Neural cell (in vitro differentiated cells): ENCODE data around the gene HOXB4. TPM values are rescaled to one million over a fixed set of nuclear protein-coding genes. Genes with fewer than 3 reads are reported as not detected.

Source experiments
- H2AFZ ChIP-seq: fragments of 200-600, 300-800 bp; sonication (generic), shearing (Covaris generic); 2 replicates; pipeline ENCODE4 v1.6.0; 2014; ENCODE audit warnings: low read depth, mild to moderate bottlenecking, antibody characterized with exemption, low read length, moderate library complexity
- H3F3A ChIP-seq: fragments of 200-600 bp; shearing (Covaris generic); 2 replicates; pipeline ENCODE4 v1.6.1; 2016; ENCODE audit warnings: mild to moderate bottlenecking, moderate library complexity, mixed read lengths, antibody characterized with exemption, low read length; ENCODE audit not compliant: insufficient read depth, poor library complexity, severe bottlenecking
- H3K27ac ChIP-seq: fragments of 200-600, 300-800 bp; sonication (generic), shearing (Covaris generic); 2 replicates; pipeline ENCODE4 v1.5.1; 2014; ENCODE audit warnings: mild to moderate bottlenecking, low read length, moderate library complexity
- H3K27me3 ChIP-seq: fragments of 300-800, 200-600 bp; sonication (generic), shearing (Covaris generic); 2 replicates; pipeline ENCODE4 v1.6.0; 2014; ENCODE audit warnings: mild to moderate bottlenecking, low read depth, low read length, moderate library complexity; ENCODE audit not compliant: insufficient read depth
- H3K36me3 ChIP-seq: fragments of 300-800, 200-600 bp; sonication (generic), shearing (Covaris generic); 2 replicates; pipeline ENCODE4 v1.5.1; 2014; ENCODE audit warnings: mild to moderate bottlenecking, antibody characterized with exemption, low read length, moderate library complexity; ENCODE audit not compliant: insufficient read depth
- H3K4me2 ChIP-seq: fragments of 300-800, 200-600 bp; sonication (generic), shearing (Covaris generic); 2 replicates; pipeline ENCODE4 v1.6.0; 2014; ENCODE audit warnings: mild to moderate bottlenecking, low read length
- H3K4me3 ChIP-seq: fragments of 300-800, 200-600 bp; sonication (generic), shearing (Covaris generic); 2 replicates; pipeline ENCODE4 v1.5.1; 2014; ENCODE audit warnings: mild to moderate bottlenecking, low read length, moderate library complexity
- H3K79me2 ChIP-seq: fragments of 200-600 bp; shearing (Covaris generic); replicated peaks from 2 replicates; pipeline ENCODE4 v1.6.0; 2014; ENCODE audit warnings: mild to moderate bottlenecking, low read length, moderate library complexity; ENCODE audit not compliant: insufficient read depth
- H3K9ac ChIP-seq: fragments of 300-800, 200-600 bp; sonication (generic), shearing (Covaris generic); 2 replicates; pipeline ENCODE4 v1.6.1; 2016; ENCODE audit warnings: mild to moderate bottlenecking, low read length, mixed read lengths
- H3K9me2 ChIP-seq: fragments of 200-600 bp; shearing (Covaris generic); 2 replicates; pipeline ENCODE4 v1.6.1; 2016; ENCODE audit warnings: mild to moderate bottlenecking, low read length, mixed read lengths; ENCODE audit not compliant: insufficient read depth
- H3K9me3 ChIP-seq: fragments of 200-600, 300-800 bp; sonication (generic), shearing (Covaris generic); 2 replicates; pipeline ENCODE4 v1.6.1; 2016; ENCODE audit warnings: mild to moderate bottlenecking, mixed run types, low read length, moderate library complexity, mixed read lengths
- H4K20me1 ChIP-seq: fragments of 200-600 bp; shearing (Covaris generic); 2 replicates; pipeline ENCODE4 v1.6.1; 2016; ENCODE audit warnings: mild to moderate bottlenecking, mixed run types; ENCODE audit not compliant: insufficient read depth
- CTCF ChIP-seq: fragments of 450-650 bp; IDR thresholded peaks from 2 replicates; pipeline ENCODE4 v1.5.1; 2014; ENCODE audit warnings: antibody characterized with exemption, mild to moderate bottlenecking, moderate library complexity; ENCODE audit not compliant: poor library complexity, severe bottlenecking
- EP300 ChIP-seq: fragments of 450-650 bp; conservative IDR thresholded peaks from 2 replicates; pipeline ENCODE4 v1.6.1; 2014; ENCODE audit warnings: antibody characterized with exemption, mild to moderate bottlenecking, moderate library complexity; ENCODE audit not compliant: poor library complexity, severe bottlenecking
- EZH2 ChIP-seq: fragments of 200-600, 300-800 bp; shearing (Covaris generic), sonication (generic); IDR thresholded peaks from 2 replicates; pipeline ENCODE4 v1.6.1; 2014; ENCODE audit warnings: antibody characterized with exemption, low read length, borderline replicate concordance, mild to moderate bottlenecking; ENCODE audit not compliant: insufficient read depth, poor library complexity, severe bottlenecking
- MXI1 ChIP-seq: fragments of 450-650 bp; conservative IDR thresholded peaks from 2 replicates; pipeline ENCODE4 v1.6.1; 2014; ENCODE audit warnings: antibody characterized with exemption, mild to moderate bottlenecking; ENCODE audit not compliant: poor library complexity, severe bottlenecking
- POLR2AphosphoS5 ChIP-seq: IDR thresholded peaks from 2 replicates; pipeline ENCODE4 v1.6.1; 2012
- RAD21 ChIP-seq: fragments of 450-650 bp; conservative IDR thresholded peaks from 2 replicates; pipeline ENCODE4 v1.6.1; 2014; ENCODE audit warnings: antibody characterized with exemption, mild to moderate bottlenecking, moderate library complexity
- REST ChIP-seq: IDR thresholded peaks from 2 replicates; pipeline ENCODE4 v1.6.1; 2012; ENCODE audit warnings: borderline replicate concordance
- SMC3 ChIP-seq: fragments of 450-650 bp; conservative IDR thresholded peaks from 2 replicates; pipeline ENCODE4 v1.6.1; 2014; ENCODE audit warnings: antibody characterized with exemption, mild to moderate bottlenecking, moderate library complexity; ENCODE audit not compliant: poor library complexity
- TAF1 ChIP-seq: IDR thresholded peaks from 2 replicates; pipeline ENCODE4 v1.6.1; 2012; ENCODE audit warnings: low read depth
- polyA plus RNA-seq: library from polyadenylated mRNA; depleted of rRNA; stranded (reverse); fragments of >200 nt; gene quantifications from 2 replicates; pipeline ENCODE4 v1.2.3, GENCODE V29; 2014

HOXB4 gene
- polyA plus RNA-seq, 1 donor from 2014 or later = not detected

- H3K79me2 ChIP-seq = no peaks in the 10 kb centered on the region
- H4K20me1 ChIP-seq = no peaks in the 10 kb centered on the region
- peaks cover 99% of the 10 kb centered on the region for H3K27me3 ChIP-seq
- H3K9me2 ChIP-seq = no peaks in the 10 kb centered on the region
- H3K4me2 ChIP-seq = no peak overlapping the region
- H3K9me3 ChIP-seq = peaks cover 12% of the 10 kb centered on the region
- no peak overlapping the region for H3K4me3 ChIP-seq
- no peak for TF ChIP-seq REST
- no peak for TF ChIP-seq TAF1
- TF ChIP-seq SMC3 = no peak
- no peak for TF ChIP-seq CTCF
- no peak for TF ChIP-seq EP300
- no peak for TF ChIP-seq POLR2AphosphoS5
- TF ChIP-seq RAD21 = no peak
- no peak for TF ChIP-seq MXI1
- TF ChIP-seq EZH2 = no peak
- no peak overlapping the region for H3K27ac ChIP-seq
- H3K9ac ChIP-seq = no peak overlapping the region
- H3F3A ChIP-seq = no peaks in the 10 kb centered on the region
- no peaks in the 10 kb centered on the region for H3K36me3 ChIP-seq
- H2AFZ ChIP-seq = no peak overlapping the region
Measured at GRCh38 chr17:48609033-48609432, 30.9 kb upstream of the HOXB4 start.

- H3F3A ChIP-seq = no peaks in the 10 kb centered on the region
- no peaks in the 10 kb centered on the region for H3K9me2 ChIP-seq
- H4K20me1 ChIP-seq = no peaks in the 10 kb centered on the region
- no peaks in the 10 kb centered on the region for H3K36me3 ChIP-seq
- H3K79me2 ChIP-seq = no peaks in the 10 kb centered on the region
- no peak overlapping the region for H3K27ac ChIP-seq
- H3K9ac ChIP-seq = no peak overlapping the region
- peaks cover 18% of the 10 kb centered on the region for H3K9me3 ChIP-seq
- no peak for TF ChIP-seq EP300
- no peak overlapping the region for H3K4me3 ChIP-seq
- H3K4me2 ChIP-seq = no peak overlapping the region
- peaks cover 99% of the 10 kb centered on the region for H3K27me3 ChIP-seq
- H2AFZ ChIP-seq = no peak overlapping the region
Measured at GRCh38 chr17:48608494-48608834, 30.3 kb upstream of the HOXB4 start.

- H3K9ac ChIP-seq = no peak overlapping the region
- no peak overlapping the region for H3K27ac ChIP-seq
- TF ChIP-seq TAF1 (no peak), REST (no peak), RAD21 (no peak), EP300 (no peak), EZH2 (no peak), SMC3 (no peak), CTCF (no peak), MXI1 (no peak), POLR2AphosphoS5 (no peak)
- H3K9me3 ChIP-seq = peaks cover 30% of the 10 kb centered on the region
- peaks cover 99% of the 10 kb centered on the region for H3K27me3 ChIP-seq
- H3K4me3 ChIP-seq = no peak overlapping the region
- H3K79me2 ChIP-seq = no peaks in the 10 kb centered on the region
- H4K20me1 ChIP-seq = no peaks in the 10 kb centered on the region
- H3K9me2 ChIP-seq = no peaks in the 10 kb centered on the region
- H3K4me2 ChIP-seq = no peak overlapping the region
- no peaks in the 10 kb centered on the region for H3K36me3 ChIP-seq
- no peak overlapping the region for H2AFZ ChIP-seq
- H3F3A ChIP-seq = no peaks in the 10 kb centered on the region
Measured at GRCh38 chr17:48606892-48607614, 28.9 kb upstream of the HOXB4 start.
